GM12801 (cell line): ENCODE results near the gene G6PC2.

ENCODE experiments used
- CTCF ChIP-seq: IDR thresholded peaks from one replicate; pipeline ENCODE4 v1.5.1; 2011; ENCODE audit warnings: control low read depth; ENCODE audit not compliant: insufficient read length; ENCODE audit errors: extremely low read depth

The G6PC2 gene

DNA sequence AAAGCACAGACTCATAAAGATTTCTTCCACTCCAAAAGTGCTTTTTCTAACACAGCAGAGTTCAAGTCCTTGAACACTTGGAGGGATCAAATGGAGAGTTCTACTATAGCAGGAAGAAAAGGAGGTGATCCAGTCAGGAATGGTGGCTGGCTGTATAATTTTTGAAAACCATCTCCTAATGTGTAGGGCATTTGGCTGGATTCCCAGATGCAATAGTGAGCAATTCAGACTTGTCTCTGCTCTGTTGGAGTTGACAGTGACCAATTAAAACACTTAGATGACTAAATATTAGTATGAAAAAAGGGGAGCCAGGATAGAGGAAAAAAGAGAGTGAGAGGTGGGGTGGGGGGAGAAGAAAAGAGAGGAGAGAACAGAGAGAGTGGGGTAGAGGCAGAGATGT is 5.3 kb upstream of the G6PC2 start:
- TF ChIP-seq CTCF: no peak

DNA sequence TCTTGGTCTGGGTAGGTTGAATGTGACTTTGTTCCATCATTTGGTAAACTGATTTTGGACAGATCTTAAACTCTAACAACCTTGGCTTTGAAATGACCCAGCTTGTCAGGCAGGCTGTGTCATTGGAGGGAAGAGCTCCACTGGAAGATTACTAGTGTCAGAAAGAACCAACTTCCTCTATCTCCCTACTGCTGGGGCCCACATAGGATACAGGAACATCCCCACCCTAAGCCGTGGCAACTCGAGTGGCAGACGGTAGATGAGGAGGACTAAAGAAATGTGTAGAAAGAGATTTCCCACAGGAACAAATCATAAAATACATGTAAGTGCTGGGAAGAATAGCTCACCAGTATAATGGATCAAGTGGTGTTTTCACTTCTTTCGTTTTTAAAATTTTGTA is 4.3 kb upstream of the G6PC2 start:
- no peak for TF ChIP-seq CTCF

- TF ChIP-seq CTCF: no peak
Measured at GRCh38 chr2:168897449-168897848, 3.6 kb upstream of the G6PC2 start.

DNA sequence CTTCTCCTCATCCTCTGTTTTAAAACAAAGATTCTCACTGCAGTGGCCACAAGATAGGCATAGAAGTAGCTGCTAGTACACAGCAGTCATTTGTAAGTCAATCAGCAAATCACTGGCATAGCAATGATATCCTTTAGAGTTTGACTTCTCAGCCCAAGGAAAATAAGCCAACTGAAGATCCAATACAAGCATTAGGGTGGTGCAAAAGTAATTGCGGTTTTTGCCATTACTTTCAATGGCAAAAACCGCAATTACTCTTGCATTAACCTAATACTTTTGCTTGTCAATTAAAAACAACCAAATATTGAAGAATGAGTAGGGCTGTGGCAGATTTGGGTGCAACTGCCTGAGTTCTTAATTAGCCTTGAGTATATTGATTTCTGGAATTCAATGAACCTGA is 2.8 kb downstream of the G6PC2 start:
- no peak for TF ChIP-seq CTCF

DNA sequence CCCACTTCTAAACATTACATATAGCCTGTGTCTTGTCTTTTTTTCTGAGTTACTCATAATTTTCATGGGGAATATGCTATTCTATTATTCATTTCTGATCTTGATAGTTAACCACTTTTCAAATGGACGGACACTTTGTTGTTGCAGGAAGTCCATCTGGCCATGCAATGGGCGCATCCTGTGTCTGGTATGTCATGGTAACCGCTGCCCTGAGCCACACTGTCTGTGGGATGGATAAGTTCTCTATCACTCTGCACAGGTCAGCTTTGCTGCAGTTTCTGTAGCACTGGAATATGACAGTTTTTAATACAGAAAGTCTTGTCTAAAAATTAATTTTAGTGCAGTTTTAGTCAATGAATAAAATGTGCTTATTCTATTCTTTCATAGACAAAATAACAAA is 3.3 kb downstream of the G6PC2 start:
- no peak for TF ChIP-seq CTCF

- no peak for TF ChIP-seq CTCF
Measured at GRCh38 chr2:168907940-168908662, 7.0 kb downstream of the G6PC2 start.

DNA sequence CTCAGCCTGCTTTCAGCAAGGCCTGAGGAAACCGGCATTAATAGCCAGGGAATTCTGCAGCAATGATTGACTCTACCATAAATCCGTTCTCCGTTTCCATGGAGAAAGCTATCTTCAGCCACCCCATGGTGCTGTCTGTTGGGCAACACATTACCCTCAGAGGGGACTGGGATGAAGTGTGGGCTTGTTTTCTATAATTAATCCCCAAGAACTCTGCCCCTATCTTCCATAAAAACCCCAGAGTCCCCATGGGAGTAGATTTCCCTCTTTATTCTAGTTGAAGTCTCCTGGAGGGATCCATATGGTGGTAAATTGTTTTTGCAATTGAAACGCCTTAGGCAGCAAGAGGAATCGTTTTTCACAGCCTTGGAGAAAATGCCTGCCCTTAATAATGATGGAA is 9.2 kb downstream of the G6PC2 start:
- TF ChIP-seq CTCF: no peak
